M059J (cell line): Measurements from ENCODE around the gene EGFL7. TPM values are rescaled to one million over a fixed set of nuclear protein-coding genes. Genes with fewer than 3 reads are reported as not detected.
"Not testable (repeated sequence)": the region's sequence is repeated elsewhere in the genome, so short reads cannot be mapped to it uniquely, and the experiment has no call there.

Source experiments
- DNase-seq: peaks from one replicate; pipeline ENCODE4 v3.0.0-alpha.2; 2012; ENCODE audit warnings: low read depth
- total RNA-seq: library from RNA; depleted of rRNA; stranded (reverse); fragments of >200 nt; shearing (Covaris generic); gene quantifications from 2 replicates; pipeline ENCODE4 v1.2.3, GENCODE V29; 2014

The EGFL7 gene
- total RNA-seq, 1 experiment from 2014 or later, result 20.9 TPM

DNA sequence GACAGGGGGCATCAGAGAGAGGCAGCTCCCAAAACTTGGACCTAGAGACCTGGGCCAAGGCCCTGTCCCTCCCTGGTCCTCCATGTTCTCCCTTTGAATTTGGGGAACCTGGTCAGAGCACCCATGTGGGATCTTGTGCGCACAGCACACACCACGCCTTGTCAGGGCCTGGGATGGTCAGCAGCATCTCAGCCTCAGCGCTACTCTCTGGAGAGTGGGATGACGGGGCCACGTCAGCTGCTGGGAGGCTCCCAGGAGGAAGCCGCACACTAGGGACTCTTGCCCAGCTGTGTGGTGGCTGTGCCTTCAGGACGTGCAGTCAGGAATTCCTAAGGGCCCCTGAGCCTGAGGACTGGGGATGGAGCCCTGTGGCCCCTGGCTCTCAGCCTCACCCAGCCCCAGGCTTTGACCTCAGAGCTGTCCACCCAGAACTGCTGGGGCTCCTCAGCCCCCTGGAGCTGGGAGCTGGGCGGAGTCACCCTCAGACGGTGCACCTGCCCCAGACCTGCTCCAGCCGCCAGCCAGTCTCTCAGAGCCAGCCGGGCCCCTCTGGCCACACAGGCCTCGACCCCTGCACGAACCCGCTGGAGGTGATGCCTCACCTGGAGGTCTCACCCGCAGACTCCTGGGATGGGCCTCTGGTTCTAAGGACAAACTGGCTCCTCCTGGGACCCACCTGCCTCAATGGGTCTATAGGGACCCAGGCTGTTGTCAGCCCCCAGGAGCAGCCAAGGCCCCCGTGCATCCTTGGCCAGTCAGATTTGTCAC, 38.3 kb upstream of the EGFL7 start:
- DNase-seq, result no peak

- peak; percentile 54 for DNase-seq
Observed at GRCh38 chr9:136625101-136626065, 37.3 kb upstream of the EGFL7 start.

GRCh38 chr9:136626066-136626725, 36.5 kb upstream of the EGFL7 start:
- no peak for DNase-seq

GRCh38 chr9:136626740-136627642, 35.7 kb upstream of the EGFL7 start:
- DNase-seq, result peak; percentile 18

- DNase-seq, result no peak
Observed at GRCh38 chr9:136627703-136628102, 35.0 kb upstream of the EGFL7 start.

- no peak for DNase-seq
Observed at GRCh38 chr9:136628268-136628667, 34.4 kb upstream of the EGFL7 start.

DNA sequence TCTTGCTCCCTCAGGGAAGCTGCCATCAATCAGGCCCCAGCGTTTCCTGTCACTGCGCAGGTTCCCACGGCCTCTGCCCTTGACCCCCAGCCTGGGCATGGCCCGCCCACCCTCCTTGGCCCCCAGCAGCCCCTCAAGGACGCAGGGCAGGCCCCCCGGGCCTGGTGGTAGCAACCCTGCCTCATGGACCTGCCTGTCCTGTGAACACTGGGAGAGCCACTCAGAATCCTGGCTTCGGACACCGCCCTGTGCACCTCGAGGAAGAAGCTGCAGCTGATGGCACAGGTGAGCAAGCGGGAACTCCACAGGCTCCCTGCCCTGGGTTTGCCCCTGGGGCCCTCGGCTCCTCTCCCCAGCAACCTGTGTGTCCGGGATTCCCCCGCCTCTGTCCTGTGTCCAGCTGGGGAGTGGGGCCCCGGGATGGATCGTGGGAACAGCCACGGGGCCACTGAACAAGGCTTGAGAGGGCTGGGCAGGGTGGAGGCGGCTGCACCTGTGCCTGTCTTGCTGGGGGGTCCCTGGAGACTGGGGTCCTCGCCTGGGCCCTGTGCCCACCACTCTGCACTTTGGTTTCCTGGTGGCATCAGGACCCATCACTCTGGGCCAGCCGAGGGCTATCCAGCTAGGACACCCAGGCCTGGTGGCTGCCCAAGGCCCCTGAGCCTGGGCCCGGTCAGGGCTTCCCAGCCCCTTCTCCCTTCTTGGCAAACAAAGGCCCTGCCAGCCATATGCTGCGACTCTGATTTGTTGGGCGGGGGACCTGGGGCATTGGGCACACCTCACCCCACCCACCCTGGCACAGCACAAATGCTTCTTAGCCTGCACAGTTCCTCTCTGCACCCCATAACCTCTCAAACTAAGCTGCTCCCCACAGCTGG, 33.5 kb upstream of the EGFL7 start:
- DNase-seq, result no peak

DNA sequence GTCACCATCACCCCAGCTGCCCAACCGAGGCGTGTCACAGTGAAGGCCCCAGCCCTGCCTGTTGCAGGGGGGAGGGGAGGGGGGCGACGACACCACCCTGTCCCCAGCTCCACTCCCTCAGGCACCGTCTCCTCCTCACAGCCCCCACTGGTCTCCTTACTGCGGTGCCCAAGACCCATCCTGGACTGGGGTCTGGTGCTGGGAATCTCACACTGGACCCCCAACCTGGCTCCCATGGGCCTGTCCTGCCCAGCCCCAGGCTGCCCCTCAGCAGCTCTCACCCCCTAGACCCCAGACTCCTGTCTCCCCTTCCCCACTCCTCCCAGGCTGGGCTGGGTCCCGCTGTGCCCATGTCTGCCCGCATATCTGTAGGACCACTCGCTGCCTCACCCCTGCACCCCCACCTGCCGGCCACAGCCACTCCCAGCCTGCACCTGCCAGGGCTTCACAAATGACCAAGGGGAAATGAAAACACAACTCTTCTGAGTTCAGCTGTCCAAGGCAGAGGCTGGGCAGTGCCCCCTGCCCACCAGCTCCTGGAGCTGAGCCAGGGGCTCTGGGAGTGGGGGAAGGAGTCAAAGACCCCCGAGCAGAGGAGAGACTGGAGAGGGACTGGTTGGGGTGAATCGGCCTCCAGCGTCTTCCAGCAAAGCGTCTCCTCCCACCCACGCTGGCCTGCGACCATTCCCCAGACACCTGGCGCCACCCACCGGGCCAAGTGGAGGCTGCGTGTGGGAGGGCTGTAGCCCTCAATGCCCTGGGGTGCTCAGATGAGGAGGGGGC, 32.6 kb upstream of the EGFL7 start:
- peak; percentile 44 for DNase-seq

GRCh38 chr9:136630662-136630992, 32.1 kb upstream of the EGFL7 start:
- no peak for DNase-seq

DNA sequence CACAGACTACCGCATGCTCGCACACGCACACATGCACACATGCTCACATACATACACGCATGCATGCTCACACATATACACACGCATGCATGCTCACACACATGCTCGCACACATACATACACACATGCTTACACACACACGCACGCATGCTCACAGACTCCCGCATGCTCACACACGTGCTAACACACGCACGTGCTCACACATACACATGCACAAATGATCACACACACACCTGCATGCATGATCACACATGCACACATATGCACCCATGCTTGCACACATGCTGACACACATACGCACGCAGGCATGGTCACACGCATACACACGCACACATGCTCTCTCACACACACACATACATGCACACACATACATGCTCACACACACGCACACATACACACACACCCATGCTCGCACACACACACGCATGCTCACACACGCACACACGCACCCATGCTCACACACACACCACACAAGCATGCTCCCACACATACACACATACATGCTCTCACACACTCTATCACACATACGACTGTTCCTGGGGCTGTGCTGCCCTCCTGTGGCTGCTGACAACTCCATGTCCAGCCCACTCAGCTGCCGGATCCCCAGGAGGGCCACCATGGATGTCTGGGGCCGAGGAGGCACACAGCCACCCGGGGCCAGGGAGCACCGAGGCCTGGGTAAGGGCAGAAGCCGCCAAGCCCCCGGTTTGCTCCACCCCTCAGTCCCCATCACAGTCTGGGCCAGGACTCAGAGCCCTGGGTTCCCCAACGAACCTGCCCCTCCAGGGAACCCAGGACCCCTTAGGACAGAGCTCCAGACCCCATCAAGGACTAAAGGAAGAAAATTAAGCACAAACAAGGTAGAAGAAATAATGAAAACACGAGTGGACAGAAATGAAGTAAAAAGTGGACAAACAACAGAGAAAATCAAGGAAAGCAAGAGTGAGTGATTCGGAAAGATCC, 31.4 kb upstream of the EGFL7 start:
- peak; percentile 66 for DNase-seq

DNA sequence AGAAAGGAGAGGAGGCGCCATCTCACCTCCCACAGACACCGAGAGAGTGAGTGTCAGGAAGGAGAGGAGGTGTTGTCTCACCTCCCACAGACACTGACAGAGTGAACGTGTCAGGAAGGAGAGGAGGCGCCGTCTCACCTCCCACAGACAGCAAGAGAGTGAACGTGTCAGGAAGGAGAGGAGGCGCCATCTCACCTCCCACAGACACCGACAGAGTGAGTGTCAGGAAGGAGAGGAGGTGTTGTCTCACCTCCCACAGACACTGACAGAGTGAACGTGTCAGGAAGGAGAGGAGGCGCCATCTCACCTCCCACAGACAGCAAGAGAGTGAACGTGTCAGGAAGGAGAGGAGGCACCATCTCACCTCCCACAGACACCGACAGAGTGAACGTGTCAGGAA, 30.6 kb upstream of the EGFL7 start:
- DNase-seq, result not testable (repeated sequence)

- not testable (repeated sequence) for DNase-seq
Observed at GRCh38 chr9:136632491-136633106, 30.1 kb upstream of the EGFL7 start.

- DNase-seq, result peak; percentile 90
Observed at GRCh38 chr9:136634904-136635303, 27.8 kb upstream of the EGFL7 start.

- no peak for DNase-seq
Observed at GRCh38 chr9:136640171-136641111, 22.3 kb upstream of the EGFL7 start.

DNA sequence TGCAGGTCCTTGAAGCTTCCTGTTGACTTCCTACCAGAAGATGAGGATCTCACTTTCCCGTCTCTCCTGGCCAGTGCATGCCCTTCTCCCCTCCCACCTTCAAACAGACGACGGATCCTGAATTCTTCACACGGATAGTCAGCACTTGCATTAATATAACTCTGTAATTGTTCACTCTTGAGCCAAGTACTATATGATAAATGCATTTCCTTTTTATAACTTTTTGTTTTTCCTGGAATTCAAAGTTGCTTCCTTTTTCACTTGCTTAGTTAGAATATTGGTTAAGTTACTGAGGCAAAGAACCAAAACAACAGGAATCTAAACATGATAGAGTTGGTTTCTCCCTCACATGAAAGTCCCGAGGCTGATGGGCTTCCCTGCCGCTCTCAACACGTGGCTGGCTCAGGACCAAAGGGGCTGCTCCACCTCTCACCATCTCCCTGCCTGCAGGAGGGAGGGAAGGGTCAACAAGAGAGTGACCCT, 20.2 kb upstream of the EGFL7 start:
- DNase-seq, result no peak

DNA sequence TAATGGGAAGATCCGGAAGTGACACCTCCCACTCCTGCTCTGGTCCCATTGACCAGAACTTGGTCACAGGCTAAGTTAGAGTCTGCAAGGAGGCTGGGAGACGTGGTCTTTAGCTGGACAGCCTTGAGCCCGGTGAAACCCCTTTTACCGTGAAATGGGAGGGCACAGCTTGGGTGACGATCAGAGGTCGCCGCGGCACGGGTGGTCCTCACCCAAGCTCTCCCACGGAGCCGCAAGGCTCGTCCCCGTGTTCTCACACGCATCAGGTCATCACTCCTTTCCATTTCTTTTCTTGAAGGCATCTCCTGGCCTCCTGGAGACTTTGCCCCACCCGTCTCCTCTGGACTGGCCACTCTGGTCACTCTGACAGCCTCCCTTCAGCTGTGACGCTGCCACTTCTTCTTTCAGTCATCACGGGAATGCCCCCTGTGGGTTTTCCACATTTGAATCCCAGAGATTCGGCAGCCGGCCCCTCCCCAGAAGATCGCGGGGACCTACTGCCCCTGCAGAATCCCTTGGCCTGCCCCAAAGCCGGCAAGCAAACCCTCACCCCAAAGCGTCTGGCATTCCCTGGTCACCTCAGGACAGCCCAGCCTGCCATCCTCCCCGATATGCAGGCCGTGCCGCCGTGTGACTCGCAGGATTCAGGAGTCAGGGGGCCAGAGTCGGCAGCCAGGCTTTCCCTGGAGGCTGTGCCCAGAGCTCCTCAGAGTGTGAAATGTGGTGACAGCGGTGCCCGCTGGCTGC, 18.9 kb upstream of the EGFL7 start:
- DNase-seq, result peak; percentile 19
